CD4-positive, alpha-beta T cell treated with Interleukin-21 for 1 hour (primary cell): ENCODE data around the gene ZBTB12.
"Not testable (repeated sequence)": the region's sequence is repeated elsewhere in the genome, so short reads cannot be mapped to it uniquely, and the experiment has no call there.

ENCODE experiments used
- DNase-seq: peaks from one replicate; pipeline ENCODE4 v3.0.0-alpha.2; 2020

The ZBTB12 gene, protein sequence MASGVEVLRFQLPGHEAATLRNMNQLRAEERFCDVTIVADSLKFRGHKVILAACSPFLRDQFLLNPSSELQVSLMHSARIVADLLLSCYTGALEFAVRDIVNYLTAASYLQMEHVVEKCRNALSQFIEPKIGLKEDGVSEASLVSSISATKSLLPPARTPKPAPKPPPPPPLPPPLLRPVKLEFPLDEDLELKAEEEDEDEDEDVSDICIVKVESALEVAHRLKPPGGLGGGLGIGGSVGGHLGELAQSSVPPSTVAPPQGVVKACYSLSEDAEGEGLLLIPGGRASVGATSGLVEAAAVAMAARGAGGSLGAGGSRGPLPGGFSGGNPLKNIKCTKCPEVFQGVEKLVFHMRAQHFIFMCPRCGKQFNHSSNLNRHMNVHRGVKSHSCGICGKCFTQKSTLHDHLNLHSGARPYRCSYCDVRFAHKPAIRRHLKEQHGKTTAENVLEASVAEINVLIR

DNA sequence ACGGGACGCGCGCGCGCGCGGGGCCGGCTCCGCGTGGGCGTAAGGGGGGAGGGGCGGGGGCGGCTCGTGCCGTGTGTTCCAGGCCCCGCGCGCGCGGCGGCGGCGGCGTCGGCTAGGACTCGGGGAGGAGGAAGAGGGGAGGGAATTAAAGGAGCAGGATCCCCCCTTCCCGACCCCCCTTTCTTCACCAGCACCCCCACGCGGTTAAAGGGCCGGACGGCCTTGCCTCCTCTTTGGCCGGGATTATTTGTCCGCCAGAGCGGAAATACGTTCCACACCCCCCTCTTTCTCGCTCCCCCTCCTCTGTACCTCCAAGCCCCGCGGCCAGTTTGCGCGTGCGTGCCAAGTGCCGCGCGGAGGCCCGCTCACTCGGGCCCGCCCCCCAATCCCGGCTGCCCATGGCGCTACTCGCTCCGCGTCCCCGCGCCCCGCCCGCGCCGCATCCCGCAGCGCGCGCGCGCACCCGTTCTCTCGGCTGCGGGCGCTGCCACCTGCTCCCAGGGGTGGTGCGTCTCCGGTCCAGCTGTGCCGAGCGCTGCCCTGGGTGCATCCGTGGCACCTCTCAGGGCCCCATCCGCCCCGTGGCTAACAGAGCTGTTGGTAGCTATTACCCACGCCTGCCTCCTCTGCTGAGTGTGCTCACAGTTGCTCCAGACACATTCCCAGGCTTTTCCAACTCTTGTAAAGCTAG, at the start of gene ZBTB12:
ZBTB12 (minus strand) TSS at position 134 of the 691 bp plus-strand sequence. CDS start 781 bp downstream, outside the sequence.
- peak; percentile 91 for DNase-seq

DNA sequence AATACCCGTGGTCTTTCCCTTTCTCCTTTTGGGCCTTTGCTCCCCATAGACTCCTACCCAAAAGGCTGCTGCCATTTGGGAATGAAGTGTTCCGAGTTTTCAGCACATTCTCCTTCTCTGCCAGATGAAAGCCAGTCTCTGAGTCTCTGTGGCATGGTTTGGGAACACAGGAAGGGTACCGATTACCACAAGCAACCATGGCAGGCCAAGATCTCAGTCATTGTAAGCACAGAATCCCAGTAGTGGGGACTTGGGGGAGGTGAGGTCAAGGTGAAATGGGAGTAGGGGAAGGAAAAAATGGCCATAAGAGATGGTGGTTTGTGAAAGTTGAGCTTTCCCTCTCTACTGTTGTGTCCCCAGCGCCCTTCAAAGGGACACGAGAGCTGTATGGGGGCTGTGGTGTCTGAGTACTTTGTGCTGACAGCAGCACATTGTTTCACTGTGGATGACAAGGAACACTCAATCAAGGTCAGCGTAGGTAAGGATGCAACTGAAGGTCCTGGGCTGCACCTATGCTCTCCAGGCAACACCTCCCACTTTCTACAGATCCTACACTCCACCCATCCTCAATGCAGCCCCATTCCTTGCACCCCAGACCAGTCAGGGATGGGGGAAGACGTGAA, 48.2 kb upstream of the ZBTB12 start:
- DNase-seq = no peak

DNA sequence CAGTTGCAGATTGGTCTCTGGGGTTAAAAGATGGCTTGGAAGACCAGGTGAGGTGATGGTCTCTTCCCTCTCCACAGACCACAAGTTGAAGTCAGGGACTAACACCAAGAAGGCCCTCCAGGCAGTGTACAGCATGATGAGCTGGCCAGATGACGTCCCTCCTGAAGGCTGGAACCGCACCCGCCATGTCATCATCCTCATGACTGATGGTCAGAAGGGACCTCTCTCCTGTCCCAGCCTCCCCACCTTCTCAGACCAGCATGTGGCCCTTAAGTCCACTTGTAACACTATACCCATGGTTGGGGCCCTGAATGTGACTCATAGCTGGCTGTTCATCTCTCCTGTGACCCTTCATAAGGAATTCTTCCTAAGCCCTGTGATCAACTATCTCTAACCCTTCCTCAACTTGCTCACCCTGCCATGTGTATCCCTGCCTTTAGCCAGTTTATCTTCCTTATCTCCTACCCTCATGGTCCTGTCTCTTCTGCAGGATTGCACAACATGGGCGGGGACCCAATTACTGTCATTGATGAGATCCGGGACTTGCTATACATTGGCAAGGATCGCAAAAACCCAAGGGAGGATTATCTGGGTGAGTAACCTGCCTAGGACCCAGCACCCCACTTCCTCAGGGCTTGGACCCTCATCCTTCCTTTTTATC, 47.0 kb upstream of the ZBTB12 start:
- no peak for DNase-seq

DNA sequence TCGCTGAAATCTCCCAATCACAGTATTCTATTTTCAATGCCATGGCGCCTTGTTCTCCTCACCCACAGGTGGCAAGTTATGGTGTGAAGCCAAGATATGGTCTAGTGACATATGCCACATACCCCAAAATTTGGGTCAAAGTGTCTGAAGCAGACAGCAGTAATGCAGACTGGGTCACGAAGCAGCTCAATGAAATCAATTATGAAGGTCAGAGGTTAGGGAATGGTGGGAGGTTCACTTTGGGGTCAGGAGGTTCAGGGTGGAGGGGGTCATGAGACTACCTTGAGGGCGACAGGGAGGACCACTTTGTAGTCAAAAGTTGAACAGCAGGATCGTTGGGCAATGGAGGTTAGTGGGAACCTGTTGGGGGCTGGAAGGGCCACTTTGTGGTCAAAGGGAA, 46.4 kb upstream of the ZBTB12 start:
- DNase-seq = no peak

DNA sequence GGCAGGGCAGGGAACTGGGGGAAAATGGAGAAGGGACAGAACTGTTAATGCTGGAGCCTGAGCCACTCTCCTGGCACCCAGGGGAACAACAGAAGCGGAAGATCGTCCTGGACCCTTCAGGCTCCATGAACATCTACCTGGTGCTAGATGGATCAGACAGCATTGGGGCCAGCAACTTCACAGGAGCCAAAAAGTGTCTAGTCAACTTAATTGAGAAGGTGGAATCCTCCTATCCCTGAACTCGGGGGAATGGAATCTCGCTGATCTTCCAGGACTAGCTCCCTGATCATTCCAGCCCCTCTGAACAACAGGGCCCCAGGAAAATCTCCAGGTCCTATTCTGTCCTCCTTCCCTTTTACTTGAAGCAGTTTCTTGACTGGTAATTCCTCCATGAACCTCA, 46.0 kb upstream of the ZBTB12 start:
- DNase-seq = no peak

DNA sequence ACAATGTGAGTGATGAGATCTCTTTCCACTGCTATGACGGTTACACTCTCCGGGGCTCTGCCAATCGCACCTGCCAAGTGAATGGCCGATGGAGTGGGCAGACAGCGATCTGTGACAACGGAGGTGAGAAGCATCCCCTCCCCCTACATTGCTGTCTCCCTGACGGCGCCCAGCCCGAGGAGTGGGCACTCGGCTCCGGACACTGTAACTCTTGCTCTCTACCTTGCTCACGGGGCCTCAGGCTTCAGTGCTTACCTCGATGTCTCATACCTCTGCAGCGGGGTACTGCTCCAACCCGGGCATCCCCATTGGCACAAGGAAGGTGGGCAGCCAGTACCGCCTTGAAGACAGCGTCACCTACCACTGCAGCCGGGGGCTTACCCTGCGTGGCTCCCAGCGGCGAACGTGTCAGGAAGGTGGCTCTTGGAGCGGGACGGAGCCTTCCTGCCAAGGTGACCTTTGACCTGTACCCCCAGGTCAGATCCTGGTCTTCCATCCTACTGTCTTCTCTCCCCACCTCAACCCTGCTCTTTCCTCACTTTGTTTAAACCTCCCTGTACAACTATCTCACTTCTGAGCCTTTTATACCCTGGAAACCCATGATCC, 45.3 kb upstream of the ZBTB12 start:
- no peak for DNase-seq

DNA sequence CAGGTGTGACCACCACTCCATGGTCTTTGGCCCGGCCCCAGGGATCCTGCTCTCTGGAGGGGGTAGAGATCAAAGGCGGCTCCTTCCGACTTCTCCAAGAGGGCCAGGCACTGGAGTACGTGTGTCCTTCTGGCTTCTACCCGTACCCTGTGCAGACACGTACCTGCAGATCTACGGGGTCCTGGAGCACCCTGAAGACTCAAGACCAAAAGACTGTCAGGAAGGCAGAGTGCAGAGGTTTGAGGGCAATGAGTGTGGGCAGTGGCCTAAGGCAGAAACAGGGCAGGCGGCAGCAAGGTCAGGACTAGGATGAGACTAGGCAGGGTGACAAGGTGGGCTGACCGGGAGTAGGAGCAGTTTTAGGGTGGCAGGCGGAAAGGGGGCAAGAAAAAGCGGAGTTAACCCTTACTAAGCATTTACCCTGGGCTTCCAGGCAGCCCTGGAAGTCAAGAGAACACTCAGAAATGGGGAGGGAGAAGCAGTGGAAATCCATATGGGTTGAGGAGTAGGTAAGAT, 44.5 kb upstream of the ZBTB12 start:
- no peak for DNase-seq

DNA sequence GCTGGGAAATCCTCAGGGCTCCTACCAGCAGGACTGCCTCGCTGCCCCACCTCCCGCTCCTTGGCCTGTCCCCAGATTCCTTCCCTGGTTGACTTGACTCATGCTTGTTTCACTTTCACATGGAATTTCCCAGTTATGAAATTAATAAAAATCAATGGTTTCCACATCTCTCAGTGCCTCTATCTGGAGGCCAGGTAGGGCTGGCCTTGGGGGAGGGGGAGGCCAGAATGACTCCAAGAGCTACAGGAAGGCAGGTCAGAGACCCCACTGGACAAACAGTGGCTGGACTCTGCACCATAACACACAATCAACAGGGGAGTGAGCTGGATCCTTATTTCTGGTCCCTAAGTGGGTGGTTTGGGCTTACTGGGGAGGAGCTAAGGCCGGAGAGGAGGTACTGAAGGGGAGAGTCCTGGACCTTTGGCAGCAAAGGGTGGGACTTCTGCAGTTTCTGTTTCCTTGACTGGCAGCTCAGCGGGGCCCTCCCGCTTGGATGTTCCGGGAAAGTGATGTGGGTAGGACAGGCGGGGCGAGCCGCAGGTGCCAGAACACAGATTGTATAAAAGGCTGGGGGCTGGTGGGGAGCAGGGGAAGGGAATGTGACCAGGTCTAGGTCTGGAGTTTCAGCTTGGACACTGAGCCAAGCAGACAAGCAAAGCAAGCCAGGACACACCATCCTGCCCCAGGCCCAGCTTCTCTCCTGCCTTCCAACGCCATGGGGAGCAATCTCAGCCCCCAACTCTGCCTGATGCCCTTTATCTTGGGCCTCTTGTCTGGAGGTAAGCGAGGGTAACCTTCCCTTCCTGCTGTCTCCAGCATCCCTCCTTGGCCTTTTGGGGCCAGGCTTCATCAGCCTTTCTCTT, 43.9 kb upstream of the ZBTB12 start, which contains the start of gene CFB:
CFB (plus strand) TSS at position 589 of the 863 bp plus-strand sequence; CDS start at position 716, 127 bp downstream.
- no peak for DNase-seq

DNA sequence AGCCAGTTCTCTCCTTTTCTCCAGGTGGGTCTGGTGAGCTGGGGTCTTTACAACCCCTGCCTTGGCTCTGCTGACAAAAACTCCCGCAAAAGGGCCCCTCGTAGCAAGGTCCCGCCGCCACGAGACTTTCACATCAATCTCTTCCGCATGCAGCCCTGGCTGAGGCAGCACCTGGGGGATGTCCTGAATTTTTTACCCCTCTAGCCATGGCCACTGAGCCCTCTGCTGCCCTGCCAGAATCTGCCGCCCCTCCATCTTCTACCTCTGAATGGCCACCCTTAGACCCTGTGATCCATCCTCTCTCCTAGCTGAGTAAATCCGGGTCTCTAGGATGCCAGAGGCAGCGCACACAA, 43.2 kb upstream of the ZBTB12 start:
- DNase-seq = no peak

DNA sequence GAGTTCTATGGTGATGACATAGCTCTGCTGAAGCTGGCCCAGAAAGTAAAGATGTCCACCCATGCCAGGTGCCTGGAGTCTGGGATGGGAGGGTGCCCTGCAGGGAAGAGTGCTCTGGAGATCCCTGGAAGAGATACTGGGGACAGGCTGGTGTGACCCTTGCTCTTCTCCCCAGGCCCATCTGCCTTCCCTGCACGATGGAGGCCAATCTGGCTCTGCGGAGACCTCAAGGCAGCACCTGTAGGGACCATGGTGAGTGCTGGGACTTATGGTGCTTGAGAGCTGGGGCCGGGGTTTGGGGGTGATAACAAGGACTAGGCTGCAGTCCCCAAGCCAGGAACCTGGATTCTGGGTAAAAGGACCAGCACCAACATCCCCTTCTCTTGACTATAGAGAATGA, 41.9 kb upstream of the ZBTB12 start:
- DNase-seq = no peak

DNA sequence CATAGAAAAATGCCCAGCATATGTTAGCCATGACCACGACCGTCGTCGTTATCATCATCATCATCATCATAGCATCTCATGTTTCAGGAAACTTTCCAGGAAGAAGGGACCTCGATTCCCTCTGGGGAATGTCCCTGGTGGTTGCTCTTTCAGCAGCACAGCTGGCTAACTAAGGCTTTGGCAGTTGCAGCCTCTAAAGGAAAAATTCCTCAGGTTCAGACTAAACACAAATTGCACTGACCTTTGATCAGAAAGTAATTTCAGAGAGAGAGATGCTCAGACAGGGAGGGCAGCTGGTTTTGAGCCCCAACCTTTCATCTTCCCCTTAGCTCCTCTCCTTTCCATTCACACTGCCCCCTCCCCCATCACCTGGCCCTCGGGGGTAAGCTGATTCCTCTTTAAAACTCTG, 38.4 kb upstream of the ZBTB12 start:
- no peak for DNase-seq

DNA sequence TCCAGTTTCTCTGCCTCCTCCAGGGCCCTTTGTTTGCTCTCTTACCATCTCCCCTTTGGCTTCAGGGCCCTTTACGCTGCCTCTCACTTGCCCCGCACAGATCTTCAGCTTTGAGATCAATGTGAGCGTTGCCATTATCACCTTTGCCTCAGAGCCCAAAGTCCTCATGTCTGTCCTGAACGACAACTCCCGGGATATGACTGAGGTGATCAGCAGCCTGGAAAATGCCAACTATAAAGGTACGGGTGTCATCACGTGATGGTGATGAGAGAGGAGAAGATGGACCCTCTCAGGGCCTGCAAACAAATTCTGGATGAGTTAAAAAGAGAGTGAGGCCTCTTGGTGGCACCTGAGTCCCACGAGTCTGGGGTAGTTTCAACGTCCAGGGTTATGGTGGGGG, 33.9 kb upstream of the ZBTB12 start:
- DNase-seq = no peak

DNA sequence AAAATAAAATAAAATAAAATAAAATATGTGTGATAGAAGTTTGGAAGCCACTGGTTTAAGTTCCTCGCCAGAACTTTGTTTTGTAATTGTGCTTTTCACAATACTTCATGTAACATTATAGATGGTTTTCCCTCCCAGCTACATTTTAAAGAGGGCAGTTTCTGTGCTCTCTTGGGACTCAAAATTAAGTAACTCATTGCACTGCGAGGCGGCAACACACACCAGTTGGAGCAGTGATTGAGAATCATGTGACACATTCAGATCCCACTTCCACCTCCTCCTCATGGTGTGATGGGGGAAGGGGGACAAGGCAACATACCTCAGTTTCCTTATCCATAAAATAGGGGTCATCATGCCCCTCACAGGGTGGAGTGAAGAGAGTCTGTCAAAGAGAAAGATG, 33.1 kb upstream of the ZBTB12 start:
- no peak for DNase-seq

DNA sequence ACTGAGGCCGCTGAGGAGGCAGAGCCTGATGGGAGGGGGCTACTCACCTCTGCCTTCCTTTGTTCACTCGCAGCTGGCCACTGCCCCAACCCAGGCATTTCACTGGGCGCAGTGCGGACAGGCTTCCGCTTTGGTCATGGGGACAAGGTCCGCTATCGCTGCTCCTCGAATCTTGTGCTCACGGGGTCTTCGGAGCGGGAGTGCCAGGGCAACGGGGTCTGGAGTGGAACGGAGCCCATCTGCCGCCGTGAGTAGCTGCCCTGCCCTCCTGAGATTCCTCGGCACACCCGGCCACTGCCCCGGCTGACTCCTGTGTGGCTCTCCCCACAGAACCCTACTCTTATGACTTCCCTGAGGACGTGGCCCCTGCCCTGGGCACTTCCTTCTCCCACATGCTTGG, 31.7 kb upstream of the ZBTB12 start:
- no peak for DNase-seq

DNA sequence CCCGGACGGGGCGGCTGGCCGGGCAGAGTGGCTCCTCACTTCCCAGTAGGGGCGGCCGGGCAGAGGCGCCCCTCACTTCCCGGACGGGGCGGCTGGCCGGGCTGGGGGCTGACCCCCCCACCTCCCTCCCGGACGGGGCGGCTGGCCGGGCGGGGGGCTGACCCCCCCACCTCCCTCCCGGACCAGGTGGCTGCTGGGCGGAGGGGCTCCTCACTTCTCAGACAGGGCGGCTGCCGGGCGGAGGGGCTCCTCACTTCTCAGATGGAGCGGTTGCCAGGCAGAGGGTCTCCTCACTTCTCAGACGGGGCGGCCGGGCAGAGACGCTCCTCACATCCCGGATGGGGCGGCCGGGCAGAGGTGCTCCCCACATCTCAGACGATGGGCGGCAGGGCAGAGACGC, 30.3 kb upstream of the ZBTB12 start:
- not testable (repeated sequence) for DNase-seq

DNA sequence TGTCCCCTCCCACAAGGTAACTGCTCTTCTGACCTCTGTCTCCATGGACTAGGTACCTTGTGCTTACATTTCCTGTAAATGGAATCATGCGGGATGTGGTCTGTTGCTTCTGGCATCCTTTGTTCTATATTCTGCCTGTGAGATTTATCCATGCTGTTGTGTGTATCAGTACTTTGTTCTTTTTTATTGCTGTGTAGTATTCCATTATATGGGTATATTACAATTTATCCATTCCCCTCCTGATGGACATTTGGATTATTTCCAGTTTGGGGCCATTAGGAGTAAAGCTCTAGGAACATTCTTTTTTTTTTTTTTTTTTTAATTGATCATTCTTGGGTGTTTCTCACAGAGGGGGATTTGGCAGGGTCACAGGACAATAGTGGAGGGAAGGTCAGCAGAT, 29.1 kb upstream of the ZBTB12 start:
- no peak for DNase-seq

DNA sequence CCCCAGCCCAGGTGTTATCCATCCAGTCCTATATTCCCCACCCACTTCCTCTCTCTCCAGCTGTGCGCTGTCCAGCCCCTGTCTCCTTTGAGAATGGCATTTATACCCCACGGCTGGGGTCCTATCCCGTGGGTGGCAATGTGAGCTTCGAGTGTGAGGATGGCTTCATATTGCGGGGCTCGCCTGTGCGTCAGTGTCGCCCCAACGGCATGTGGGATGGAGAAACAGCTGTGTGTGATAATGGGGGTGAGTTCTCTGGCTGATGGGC, 26.7 kb upstream of the ZBTB12 start:
- DNase-seq = no peak

DNA sequence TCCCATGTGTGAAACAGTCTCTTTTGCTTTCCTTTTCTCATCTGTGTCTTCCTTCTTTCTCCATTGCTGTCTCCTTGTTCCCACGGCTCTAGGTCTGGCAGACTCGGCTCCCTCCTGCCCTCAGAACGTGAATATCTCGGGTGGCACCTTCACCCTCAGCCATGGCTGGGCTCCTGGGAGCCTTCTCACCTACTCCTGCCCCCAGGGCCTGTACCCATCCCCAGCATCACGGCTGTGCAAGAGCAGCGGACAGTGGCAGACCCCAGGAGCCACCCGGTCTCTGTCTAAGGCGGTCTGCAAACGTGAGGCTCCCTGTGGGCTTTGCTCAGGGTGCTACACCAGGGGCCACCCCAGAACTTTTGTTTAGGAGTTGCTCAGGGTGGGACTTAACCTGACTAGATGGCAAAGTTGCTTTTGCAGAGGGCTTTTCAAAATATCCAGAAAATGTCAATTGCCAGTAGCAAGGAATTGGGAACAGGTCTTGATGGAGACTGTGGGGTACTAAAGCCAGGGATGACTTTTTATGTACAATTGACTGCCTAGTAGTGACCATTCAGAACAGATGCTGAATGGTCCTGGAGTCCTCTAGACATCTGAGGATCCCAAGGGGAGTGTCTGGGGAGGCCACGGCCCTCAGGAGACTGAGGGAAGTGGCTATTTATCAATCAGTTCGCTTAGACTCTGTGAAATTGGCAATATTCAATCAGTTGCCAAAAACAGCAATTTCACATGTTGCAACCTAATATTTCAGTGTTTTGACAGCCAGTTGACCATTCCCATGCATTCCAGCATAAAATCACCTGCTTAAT, 26.2 kb upstream of the ZBTB12 start:
- DNase-seq = no peak

DNA sequence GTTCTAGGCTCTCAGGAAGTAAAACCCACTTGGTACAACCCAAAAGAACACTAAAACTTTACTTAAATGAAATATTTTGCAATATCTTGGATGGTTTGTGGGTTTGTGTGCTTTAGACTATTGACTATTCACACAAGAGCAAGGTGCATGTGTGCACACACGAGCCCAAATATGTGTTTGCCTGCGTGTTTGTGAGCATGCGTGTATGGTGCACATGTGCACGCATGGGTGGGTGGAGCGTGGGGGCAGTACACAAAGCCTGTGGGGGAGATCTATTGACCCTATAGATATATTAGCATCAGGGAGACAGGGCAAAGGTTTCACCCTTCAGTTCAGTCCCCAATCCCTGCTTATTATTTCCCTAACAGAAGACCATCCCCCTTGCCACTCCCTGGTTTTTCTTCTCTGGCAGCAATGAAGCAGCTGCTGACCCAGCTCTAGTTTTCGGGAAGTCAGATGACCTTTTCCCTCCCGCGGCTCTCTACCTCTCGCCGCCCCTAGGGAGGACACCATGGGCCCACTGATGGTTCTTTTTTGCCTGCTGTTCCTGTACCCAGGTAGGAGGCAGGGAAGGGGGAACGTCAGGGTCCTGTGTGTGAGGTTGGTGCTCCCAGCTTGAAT, 25.5 kb upstream of the ZBTB12 start, which contains the start of gene C2:
C2 (plus strand) TSS at position 476 of the 621 bp plus-strand sequence; CDS start at position 512, 36 bp downstream.
- no peak for DNase-seq

DNA sequence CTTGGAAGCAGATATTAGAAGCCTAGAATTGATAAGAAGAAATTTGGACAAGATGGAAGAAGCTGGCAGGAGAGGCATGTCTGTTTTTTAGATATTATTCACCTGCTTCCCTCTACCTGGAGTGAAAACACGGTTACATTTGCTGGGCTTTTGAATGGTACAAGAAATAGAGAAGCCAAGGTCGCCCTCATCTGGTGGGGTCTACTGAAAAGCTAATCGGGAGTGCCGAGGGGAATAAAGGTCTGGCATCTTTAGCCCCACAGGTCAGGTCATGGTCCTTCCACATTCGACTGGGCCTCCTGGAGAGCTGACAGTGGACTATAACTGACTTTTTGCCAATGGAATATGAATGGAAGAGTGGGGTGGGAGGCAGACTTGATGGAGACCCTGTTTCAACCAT, 21.1 kb upstream of the ZBTB12 start:
- DNase-seq = peak; percentile 32
